GM18517 (cell line): ENCODE results near the gene PGLYRP4.
"Not testable (repeated sequence)": the region's sequence is repeated elsewhere in the genome, so short reads cannot be mapped to it uniquely, and the experiment has no call there.

Source experiments
- ATAC-seq: cut with Tn5 transposase; IDR thresholded peaks from one replicate; pipeline ENCODE4 v1.9.1; 2021; ENCODE audit warnings: mild to moderate bottlenecking, moderate library complexity; ENCODE audit not compliant: unreplicated experiment

PGLYRP4 gene

DNA sequence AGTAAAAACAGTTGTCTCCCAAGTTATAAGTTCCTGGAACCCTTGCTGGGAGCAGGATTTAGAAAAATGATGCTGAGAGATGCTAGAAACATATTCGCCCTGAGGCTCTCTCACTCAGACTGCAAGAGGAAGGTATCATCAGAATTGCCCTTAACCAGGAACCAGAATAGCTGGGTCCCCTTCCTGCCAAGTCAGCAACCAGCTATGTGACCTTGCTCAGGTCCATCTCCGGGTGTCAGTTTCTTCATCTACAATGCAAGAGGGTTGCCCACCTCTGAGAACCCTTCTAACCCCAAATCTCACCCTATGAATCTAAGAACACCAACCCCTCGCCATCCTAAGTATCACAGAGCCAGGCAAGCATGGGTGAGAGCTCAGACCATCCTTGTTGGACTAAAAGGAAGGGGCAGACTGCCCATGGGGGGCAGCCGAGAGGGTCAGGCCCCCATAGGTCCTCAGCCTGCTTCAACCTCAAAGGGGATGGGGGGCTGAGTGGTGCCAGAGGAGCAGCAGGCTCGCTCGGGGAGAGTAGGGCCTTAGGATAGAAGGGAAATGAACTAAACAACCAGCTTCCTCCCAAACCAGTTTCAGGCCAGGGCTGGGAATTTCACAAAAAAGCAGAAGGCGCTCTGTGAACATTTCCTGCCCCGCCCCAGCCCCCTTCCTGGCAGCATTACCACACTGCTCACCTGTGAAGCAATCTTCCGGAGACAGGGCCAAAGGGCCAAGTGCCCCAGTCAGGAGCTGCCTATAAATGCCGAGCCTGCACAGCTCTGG is 8.6 kb upstream of the PGLYRP4 start:
- ATAC-seq: no peak

- ATAC-seq: no peak
Measured at GRCh38 chr1:153356392-153357075, 7.9 kb upstream of the PGLYRP4 start.

DNA sequence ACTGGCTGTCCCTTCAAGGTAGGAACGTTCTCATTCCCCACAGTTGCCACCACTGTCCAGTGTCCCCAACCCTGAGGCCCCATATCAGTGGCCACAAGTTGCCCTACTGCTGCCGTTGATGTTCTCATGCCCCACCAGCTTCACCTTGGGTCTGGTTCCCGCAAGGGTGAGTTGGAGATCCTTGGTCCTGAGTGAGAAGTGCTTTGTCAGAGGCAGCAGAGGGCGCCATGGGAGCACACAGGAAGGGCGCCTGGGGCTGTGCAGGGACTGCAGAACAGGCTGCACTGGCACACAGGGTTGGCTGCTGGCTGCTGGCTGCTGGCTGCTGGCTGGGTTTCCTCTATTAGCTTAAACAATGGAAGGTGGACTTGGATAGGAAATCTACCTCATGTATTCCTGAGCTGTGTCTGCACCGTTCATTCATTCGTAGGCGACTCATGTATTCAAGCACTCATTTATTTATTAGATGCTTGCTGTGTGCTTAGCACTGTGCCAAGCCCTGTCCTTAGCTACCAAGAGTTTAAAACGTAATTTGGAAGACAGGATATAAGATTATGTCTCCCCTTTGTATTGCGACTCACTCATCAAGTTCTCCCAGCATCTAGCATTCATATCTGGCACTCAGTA is 6.9 kb upstream of the PGLYRP4 start:
- ATAC-seq: no peak

- ATAC-seq: no peak
Measured at GRCh38 chr1:153354515-153355193, 6.0 kb upstream of the PGLYRP4 start.

GRCh38 chr1:153353226-153353947 is 4.7 kb upstream of the PGLYRP4 start:
- ATAC-seq: no peak

DNA sequence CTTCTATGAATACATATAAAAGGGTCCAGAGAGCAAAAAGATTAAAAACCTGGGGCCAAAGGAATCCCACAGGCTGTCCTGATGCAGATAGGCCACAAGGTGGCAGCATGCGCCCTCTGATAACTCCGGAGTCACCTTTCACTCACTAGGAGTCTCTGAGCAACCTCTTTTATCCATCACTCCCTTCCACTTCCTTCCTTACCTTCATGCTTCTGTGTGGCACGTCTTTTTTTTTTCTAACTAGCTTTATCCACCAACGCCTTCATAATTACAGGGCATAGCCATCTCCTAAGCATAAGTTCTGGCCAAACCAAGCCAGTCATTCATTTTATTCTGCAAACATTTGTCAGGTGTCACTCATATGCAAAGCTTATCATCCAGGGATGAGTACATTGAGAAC is 3.9 kb upstream of the PGLYRP4 start:
- ATAC-seq: no peak

DNA sequence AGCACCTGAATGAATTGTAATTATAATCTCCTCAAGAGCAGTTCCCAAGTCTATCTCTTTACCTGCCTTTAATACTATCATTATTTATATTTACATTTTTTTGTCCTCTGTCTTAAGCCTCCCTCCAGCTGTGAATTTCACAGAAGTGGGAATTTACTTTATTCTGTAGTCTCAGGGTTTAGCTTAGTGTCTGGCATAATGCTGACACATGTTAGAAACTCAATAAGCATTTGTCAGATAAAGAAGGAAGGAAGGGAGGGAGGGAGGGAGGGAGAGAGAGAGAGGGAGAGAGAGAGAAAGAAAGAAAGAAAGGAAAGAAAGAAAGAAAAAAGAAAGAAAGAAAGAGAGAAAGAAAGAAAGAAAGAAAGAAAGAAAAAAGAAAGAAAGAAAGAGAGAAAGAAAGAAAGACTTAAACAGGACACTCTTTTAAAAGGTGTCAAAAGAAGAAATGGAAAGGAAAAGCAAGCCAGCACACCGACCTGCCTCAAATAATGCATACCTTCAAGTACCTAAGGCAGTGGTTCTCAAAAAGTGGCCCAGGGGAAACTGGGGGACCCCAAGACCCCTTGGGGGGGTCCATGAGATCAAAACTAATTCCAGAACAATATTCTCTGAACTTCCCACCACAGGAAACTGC is 1.8 kb upstream of the PGLYRP4 start:
- no peak for ATAC-seq

- no peak for ATAC-seq
Measured at GRCh38 chr1:153349363-153350320, 1.0 kb upstream of the PGLYRP4 start.

- ATAC-seq: no peak
Measured at GRCh38 chr1:153347856-153348255, 785 bp downstream of the PGLYRP4 start.

- ATAC-seq: not testable (repeated sequence)
Measured at GRCh38 chr1:153347049-153347448, 1.6 kb downstream of the PGLYRP4 start.

GRCh38 chr1:153346077-153346723 is 2.4 kb downstream of the PGLYRP4 start:
- no peak for ATAC-seq

GRCh38 chr1:153345187-153346076 is 3.2 kb downstream of the PGLYRP4 start:
- no peak for ATAC-seq

DNA sequence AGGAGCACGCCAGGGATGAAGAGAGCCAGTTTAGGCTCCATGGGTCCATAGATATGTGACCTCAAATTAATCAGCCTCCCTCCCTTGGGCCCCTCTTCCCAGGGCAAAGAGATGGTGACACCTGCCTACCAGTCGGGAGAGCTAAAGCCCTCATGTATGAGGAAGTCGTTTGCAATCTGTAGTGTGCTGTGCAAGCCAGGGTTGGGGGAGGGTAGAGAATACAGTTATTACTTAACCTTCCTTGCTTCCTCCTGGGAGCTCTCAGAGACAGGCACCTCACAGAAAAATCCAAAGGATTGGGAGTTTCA is 4.0 kb downstream of the PGLYRP4 start:
- no peak for ATAC-seq

GRCh38 chr1:153343811-153344717 is 4.6 kb downstream of the PGLYRP4 start:
- no peak for ATAC-seq

DNA sequence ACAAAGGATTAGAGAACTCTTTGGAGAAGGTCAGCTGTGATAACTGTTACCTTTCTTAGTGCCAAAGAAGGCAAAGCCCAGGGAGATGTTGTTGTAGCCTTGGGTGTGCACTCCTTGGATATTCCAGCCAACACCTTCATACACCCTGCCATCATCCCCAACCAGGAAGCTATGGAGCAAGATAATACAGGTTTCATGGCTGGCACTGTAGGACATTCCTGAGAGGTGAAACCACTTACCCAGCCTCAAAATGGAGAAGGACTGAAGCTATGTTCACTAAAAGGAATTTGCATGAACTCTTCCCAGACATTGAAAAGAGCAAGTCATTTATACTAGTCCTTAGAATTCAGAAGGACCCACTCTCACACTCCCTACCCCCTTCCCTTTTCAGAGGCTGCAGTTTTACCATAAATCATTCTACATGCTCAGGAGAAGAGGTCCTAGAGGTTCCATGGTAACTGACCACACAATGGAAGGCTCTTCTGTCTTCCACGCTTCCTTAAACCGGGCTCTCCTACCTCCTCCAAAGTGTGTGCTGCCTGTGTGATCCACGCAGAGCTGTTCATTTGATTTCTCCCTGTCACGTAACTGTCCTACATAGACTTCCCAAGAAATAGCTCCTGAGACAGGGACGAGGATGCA is 5.5 kb downstream of the PGLYRP4 start:
- ATAC-seq: no peak

DNA sequence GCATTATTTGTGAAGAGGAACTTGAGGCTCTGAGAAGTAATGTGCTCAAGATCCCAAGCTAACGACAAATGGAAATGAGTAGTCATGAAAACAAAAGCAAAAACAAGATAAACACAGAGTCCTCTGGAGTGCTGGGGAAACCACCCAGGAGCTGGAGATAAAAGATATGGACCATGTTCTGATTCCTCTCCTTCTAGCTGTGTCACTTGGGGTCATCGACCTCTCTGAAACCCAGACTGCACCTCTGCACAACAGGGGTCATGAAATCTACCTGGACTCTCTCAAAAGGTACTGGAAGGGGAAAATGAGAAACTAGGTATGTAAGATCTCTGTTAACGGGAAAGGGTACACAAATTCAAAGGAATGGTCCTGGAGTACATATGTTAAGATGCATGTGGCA is 6.5 kb downstream of the PGLYRP4 start:
- ATAC-seq: no peak
